Upper lobe of left lung (tissue), 4 donors: ENCODE results near the gene ATF6.

Experiments
- EP300 ChIP-seq, 4 donors: sonication (generic); formaldehyde crosslinking; IDR thresholded peaks; one replicate each; pipeline ENCODE4 v1.5.1; 2017; ENCODE audit warnings: antibody characterized with exemption in 4 of 4, control low read depth in 2 of 4
- POLR2A ChIP-seq, 4 donors: fragments of 450-650 bp; IDR thresholded peaks; one replicate each; pipeline ENCODE4 v1.5.1; 2016 to 2017; ENCODE audit warnings: antibody characterized with exemption in 4 of 4, mild to moderate bottlenecking in 2 of 4
- POLR2AphosphoS5 ChIP-seq, 2 donors: sonication (generic); formaldehyde crosslinking; IDR thresholded peaks; one replicate each; pipeline ENCODE4 v1.5.1; 2017; ENCODE audit warnings: antibody characterized with exemption in 2 of 2
- TF ChIP-seq, protein P1 (sequence below), 6 experiments: fragments of 450-650 bp in 4 of 6; fragments of 200-600 bp in 2 of 6; sonication (generic) in 2 of 6; IDR thresholded peaks; one replicate each; pipeline ENCODE4 v1.5.1; 2016 to 2019; ENCODE audit warnings: antibody characterized with exemption in 6 of 6

DNA sequence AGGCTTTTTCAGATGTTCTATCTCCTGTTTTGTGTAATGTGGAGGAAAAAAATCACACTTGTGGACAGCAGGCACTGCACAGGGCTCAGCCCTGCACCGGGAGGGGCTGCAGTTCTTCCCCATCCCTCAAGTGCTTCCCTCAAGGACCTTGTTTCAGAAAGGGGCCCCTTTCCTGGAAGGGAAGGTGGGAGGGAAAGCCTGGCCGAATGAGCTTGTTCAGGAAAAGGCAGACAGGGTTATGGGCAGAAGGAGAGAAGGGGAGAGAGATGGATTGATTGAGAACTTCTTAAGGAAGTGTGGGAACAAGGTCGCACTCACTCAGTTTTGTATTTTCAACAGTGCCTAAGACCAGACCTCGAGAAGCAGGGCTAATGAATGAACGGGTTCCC lies 216.4 kb downstream of the ATF6 start:
- TF ChIP-seq, protein P1, sequence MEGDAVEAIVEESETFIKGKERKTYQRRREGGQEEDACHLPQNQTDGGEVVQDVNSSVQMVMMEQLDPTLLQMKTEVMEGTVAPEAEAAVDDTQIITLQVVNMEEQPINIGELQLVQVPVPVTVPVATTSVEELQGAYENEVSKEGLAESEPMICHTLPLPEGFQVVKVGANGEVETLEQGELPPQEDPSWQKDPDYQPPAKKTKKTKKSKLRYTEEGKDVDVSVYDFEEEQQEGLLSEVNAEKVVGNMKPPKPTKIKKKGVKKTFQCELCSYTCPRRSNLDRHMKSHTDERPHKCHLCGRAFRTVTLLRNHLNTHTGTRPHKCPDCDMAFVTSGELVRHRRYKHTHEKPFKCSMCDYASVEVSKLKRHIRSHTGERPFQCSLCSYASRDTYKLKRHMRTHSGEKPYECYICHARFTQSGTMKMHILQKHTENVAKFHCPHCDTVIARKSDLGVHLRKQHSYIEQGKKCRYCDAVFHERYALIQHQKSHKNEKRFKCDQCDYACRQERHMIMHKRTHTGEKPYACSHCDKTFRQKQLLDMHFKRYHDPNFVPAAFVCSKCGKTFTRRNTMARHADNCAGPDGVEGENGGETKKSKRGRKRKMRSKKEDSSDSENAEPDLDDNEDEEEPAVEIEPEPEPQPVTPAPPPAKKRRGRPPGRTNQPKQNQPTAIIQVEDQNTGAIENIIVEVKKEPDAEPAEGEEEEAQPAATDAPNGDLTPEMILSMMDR (IDR thresholded peaks at IDR 0.05): no peak
- TF ChIP-seq POLR2AphosphoS5 (IDR thresholded peaks at IDR 0.05): no peak
- no peak for TF ChIP-seq EP300 (IDR thresholded peaks at IDR 0.05)
- TF ChIP-seq POLR2A (IDR thresholded peaks at IDR 0.05): no peak
